HG03159 (cell line): ENCODE data around the gene LRP8.
"Not testable (repeated sequence)": the region's sequence is repeated elsewhere in the genome, so short reads cannot be mapped to it uniquely, and the experiment has no call there.

Experiments
- ATAC-seq: cut with Tn5 transposase; IDR thresholded peaks from one replicate; pipeline ENCODE4 v1.9.1; 2021; ENCODE audit warnings: mild to moderate bottlenecking, moderate library complexity; ENCODE audit not compliant: unreplicated experiment

Gene LRP8

DNA sequence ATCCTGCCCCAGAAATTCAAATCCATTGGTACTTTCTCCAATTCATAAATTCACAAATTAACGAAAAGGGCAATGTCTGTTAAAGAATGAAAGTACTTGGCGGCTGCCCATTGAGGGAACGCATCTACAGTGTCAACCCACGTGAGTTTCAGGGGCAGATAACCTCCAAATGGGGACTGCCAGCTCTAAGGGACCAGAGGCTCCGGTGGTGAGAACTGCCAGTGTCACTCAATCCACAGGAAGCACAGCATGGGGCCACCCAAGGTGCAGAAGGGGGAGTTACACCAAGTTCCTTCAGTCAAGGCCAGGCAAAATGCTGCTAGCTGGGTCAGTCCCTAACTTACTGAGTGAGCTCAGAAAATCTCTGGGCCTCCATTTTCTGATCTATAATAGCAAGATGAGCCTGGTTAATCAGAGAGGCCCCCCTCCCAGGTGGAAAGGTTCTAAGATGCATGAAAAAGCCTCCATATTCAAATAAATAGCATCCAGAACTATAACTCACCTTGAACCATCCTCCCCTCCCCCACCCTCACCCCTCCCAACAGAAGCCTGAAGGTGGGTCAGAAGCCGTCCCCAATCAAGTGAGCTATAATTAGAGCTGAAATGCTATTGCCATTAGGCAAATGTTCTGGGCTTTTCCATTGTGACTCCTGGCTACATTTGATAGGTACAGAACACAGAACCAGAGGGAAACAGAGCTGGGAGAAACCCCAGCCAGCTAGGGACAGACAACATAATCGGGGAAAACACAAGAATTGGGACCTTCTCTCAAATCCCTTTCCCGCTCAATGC, 41.7 kb downstream of the LRP8 start:
- no peak for ATAC-seq

DNA sequence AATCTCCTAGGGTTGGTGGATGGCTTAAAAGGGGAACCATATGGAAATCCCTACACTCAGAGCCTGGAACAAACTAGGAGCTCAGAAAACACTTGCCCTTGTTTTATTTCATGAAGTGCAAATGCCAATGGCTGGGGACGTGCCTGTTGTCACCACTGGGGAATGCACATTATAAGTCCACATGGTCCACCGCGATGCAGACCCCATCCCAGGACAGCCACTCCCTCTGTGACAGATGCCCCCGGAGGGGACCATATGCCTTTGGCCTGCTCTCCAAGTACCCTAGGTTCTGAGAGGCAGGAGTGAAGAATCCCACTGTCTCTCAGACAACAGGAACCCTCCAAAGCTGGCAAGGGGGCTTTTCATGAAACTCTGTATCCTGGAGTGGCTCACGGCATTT, 42.3 kb downstream of the LRP8 start:
- no peak for ATAC-seq

DNA sequence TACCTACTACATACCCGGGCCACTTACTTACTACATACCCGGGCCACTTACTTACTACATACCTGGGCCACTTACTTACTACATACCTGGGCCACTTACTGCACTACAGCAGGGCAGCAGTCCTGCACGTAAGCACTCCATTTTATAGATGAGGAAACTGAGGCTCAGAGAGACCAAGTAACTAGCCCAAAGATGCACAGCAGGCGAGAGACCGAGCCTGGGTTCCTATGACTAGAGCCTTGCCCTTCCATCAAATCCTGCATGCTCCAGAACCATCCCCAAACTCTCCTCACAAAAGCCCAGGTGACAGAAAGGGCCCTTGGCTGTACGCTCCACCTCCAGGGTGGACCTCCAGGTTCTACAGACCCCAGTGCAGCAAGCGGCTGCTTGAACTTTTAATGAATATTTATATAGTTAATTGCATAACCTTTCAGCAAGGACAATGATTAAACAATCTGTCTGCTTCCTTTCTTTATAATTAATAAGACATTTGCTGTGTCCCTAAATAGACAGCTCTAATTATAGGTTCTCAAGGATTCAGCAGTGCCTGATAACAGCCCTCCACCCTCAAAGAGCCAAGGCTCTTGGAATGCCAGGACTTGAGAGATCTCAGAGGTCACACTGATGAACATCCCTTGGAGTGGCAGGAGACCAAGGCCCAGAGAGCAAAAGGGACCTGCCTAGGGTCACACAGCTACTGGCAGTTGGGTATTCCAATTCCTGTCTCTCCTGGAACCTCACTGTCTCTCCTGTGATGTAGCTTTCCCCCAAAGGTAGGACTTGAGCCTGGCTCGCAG, 43.4 kb downstream of the LRP8 start:
- ATAC-seq: no peak

DNA sequence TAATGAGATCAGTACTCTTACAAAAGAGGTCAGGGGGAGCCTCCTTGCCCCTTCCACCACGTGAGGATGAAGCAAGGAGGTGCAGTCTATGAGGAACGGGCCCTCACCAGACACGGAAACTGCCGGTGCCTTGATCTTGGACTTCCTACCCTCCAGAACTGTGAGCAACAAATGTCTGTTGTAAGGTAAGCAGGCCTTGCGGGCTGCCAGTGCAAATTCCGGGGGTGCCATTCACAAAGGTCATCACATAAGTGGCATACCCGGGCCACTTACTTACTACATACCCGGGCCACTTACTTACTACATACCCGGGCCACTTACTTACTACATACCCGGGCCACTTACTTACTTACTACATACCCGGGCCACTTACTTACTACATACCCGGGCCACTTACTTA, 44.7 kb downstream of the LRP8 start:
- not testable (repeated sequence) for ATAC-seq

DNA sequence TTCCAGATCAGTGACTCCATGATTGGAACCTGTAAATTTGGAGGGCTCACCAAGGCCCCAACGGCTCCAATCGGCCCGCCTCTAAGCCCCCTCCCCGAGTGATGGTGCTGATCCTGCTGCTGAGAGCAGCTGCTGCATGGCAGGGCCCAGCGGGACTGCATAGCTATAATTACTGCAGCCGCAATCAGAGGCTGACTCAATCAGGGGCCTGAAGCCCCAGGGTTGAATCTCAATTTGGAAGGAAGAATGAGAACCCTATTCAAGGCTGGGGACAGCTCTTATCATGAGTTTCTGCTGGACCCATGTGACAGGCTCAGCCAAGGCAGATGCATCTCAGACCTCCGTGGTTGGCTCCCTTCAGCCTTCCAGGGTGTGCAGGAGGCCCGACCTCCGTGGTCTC, 46.7 kb downstream of the LRP8 start:
- ATAC-seq: no peak

DNA sequence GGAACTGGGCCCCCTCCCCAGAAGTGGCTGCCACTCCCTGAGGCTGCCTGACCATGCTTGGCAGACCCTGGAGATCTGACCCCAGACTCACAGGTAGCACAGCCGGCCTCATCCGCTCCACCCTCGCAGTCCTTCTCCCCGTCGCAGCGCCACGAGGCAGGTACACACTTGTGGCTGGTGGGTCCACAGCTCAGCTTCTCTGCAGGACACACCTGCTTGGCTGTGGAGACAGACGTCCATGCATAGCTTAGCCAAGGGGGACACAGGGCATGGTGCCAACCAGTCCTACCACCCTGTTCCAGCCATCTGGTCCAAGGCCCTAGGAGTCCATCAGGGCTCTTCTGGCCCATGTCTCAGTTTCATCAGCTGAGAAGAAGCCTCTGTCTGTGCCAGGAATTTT, 47.4 kb downstream of the LRP8 start:
- no peak for ATAC-seq

DNA sequence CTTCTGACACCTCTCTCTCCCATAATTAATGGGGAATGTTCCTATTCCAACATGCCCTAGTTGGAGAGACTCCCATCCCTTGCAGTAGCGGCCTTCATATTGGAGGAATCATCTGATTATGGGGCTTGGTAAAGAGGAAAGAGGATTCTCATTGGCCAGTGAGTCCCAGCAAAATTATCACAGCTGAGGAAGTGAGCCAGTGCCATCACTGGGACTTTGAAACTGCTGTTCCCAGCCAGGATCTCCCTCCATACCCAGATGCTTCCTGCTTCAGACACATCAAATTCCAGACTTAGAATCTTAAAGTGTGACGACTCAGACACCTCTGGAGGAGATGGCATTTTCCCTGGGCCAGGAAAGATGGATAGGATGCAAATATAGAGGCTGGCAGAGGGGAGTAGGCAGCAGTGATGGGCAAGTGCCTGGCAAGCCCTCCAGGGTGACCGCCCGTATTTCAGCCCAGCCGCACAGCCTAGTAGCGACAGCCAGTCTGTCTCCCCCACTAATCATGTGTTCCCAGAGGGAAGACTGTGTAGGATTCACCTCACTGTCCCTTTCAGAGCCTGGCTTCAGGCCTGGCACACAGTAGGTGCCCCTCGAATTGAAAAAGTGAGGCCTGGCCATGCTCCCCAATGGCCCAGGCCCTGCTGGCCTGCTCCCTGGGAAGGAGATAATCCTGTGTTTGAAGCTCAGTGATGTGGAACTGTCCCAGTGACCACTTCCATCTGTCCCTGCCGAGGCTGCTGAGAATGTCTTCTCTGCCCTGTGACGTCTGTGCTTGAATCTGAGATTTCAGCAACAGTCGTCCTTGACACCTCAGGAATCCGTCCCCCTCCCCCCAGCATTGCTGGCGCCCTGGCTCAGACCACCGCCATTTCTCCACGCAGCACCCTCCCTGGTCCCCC, 48.3 kb downstream of the LRP8 start:
- ATAC-seq: no peak

DNA sequence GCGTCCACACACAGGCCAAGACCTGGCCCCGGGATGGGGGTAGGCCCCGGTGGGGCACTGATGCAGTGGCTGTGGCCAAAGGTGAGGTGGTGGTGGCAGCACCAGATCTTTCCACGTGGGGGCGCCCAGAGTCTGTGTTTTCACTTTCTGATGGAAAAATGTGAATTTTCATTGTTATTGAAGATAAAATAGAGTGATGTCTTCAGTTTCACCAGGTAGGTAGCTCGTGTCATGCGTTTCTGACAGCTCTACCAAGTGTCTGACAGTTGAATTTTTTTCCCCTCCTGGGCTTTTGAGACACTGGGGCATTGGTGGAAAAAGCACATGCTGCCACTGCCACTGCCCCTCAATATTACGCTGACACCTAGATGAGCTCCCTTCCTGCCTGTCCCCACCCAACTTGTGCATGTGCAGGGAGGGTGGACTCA, 49.6 kb downstream of the LRP8 start:
- ATAC-seq: no peak

DNA sequence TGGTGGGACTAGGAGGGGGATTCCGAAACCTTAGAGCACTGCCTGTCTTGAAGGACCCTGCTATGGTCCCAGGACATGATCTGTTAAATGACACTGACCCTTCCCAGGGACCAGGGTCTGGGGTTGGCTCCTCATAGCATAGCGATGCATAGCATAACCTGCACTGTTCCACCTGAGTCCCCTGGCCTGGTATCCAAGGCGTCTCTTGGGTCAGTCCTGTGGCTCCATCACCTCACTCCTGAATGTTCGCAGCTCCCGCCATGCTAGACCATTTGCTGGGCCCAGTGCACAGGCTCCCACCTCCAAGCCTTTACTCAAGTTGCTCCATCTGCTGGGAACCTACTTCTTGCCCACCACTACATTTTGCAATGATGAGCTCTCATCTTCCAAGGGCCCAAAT, 50.5 kb downstream of the LRP8 start:
- no peak for ATAC-seq

DNA sequence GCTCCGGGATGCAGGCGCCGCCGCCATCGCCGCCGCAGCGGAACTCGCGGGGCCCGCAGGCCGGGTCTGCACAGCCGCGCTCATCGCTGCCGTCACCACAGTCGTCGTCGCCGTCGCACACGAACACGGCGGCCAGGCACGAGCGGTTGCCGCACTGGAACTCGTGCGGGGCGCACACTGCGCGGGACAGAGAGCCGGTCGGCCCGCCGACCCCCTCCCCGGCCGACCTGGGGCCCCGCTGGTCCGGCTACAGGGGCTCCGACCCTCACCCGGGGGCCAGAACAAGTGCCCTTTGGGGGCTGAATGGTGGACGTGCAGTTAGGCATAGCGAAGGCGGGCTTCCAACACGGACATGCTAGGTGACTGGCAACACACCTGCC, 51.0 kb downstream of the LRP8 start:
- no peak for ATAC-seq

DNA sequence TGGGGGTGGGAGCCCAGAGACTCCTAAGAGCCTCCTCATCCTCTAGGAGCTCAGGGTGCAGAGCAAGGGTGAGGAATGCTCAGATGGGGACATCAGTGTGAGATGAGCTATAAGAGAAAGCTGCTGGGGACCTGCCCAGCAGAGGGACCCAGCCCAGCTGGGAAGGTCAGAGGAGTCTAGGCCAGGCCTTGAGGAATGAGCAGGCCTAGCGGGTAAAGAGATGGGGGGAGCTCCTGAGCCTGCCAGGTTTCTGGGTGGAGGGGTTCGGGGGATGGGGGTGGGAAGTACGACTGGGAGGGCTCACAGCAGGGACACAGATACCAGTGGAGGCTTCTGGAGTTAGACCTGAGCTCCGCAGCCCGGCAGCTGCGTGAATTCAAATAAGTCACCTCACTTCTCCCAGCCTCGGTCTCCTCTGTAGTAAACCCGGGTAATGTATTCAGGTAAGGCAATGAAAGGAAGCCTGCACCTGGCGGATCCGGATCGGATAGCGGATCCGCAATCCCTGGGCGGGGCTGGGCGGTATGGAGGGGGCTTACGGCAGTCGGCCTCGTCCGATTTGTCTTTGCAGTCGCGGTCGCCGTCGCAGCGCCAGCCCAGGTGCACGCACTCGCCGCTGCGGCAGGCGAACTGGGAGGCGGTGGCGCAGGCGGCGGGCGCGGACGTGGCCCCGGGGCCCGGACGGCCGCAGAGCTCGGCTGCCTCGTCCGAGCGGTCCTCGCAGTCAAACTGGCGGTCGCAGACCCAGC, 51.5 kb downstream of the LRP8 start:
- no peak for ATAC-seq

DNA sequence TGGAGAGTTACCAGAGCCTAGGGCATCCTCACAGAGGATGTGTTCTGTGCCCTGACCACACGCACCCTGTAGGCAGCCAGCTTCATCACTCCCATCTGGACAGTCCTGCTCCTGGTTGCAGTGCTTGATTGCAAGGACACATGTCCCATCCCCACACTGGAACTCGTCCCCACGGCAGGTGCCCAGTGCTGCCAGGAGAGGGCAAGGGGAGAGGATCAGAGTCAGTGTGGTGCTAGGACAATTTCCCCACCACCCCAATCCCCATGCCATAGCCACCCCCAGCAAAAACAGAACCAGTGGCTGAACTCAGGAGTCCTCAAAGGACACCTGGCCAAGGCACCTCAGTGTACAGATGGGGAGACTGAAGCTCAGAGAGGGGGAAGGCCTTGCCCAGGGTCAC, 52.3 kb downstream of the LRP8 start:
- no peak for ATAC-seq

DNA sequence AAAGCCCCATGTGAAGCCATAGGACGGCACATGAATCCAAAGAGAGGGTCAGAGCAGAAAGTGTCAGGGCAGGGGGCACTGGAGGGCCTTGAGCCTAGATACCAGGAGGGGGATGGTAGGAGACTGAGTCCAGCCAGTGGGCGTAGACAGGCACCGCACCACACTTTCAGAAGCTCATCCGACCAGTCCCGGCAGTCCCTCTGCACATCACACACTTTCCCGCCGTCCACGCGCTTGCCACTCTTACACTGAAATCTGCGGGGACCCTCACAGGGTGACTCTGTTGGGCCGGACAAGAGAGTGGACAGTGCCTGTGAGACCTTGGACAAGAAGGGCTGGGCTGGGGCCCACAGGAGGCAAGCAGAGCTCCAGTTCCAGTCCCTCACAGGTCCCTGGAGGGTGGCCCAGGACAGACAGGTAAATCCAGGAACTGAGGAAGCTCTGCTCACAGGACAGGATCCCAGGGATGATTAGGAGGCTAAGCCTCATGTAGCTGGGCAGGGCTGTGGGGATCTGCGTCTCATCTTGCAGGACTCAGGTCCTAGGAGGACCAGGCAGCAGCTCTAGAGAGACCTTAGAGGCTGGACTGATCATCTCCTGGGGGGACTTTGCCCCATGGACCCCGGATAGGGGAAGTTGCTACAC, 53.2 kb downstream of the LRP8 start:
- ATAC-seq: no peak

DNA sequence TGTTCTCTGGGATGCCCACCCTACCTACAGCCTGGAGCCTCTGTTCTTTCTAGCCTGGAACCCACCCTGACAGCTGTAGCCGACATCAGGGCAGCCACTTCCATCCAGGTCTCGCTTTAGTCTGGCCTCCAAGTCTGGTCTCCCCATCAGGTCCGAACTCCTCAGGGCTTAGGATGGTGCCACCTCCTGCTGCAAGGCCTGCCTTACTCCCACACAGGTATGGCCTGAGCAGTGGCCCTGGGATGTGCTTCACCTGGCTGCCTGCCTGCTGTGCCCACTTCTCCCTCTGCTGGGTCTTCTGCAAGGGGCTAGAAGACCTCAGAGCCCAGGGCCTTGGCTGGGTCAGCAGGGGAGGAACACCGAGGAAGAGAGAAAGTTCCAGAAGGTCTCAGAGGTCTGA, 53.8 kb downstream of the LRP8 start:
- no peak for ATAC-seq

DNA sequence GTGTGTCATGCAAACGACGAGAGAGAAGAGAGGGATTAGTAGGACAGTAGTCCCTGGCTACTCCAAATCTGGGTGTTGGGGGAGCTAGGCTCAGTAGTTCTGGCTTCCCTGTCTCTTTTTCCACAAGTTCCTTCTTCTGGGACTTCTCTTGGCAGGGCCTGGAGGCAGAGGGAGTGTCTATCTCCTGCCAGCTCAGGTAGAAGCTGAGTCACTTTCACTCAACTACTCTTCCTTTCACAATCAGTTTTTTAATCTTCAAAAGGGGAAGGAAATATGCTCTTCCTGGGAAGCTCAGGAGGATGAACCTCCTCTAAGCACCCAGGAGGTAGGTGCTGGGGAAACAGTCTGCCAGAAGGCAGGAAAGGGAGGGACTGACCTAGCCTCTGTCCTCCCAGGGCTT, 54.3 kb downstream of the LRP8 start:
- no peak for ATAC-seq

DNA sequence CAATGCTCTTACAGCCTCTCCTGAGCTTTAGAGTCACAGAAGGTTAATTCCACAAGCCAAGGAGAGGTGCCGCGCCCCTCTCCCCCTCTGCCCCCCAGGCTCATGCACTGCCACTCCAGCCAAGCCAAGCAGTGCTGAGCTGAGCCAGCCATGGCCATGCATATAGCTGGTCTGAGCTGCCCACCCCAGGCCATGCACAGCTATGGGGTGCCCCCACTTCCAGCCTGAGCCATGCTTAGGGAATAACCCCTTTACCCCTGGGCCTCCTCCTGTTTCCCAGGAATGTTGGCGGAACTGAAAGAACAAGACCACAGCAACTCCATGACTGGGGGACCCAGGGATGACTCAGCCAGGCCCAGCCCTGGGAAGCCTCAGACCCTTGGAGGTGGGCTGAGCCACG, 55.5 kb downstream of the LRP8 start:
- no peak for ATAC-seq

DNA sequence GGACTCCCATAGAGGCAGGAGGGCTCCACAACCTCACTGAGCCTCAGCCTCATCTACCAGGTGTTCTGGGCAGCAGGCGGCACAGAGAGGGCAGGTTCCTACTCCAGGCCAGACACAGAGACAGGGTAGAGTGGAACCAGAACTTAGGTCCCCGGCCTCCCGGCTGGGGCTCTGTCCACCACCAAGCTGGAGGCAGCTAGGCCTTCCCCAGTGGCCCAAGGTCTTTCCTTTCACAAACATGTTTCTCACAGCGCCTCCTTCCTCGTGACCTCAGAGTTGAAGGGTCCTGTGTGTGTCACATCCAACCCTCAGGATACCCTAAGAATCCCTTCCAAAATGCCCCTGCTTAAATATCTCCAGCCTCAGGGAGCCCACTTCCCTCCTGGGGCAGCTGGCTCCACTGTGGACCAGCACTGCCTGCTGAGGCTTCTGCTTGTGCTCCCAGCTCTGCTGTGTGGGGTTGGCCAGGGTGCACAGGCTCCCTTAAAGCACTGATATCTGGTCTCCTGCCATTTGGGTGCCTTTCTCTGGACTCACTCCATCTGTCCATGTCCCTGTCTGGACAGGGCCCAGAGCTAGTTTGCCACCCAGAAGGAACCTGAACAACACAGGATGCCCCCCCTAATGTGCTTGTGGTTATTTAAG, 56.3 kb downstream of the LRP8 start:
- no peak for ATAC-seq

DNA sequence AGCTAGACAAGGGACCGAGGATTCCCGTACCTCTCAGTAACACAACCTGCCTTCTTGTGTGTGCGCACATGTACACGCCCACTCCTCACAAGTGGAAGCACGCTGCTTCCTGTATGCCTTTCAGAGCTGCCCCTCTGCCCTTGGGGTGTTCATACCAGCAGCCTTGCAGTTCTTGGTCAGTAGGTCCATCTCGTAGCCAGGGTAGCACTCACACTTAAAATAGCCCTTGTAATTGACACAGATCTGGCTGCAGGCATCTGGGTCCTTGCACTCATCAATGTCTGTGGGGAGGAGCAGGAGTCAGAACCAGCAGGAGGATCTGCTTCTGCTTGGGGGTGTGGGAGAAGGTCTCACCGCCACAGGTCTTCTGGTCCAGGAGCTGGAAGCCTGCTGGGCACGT, 57.0 kb downstream of the LRP8 start:
- no peak for ATAC-seq

DNA sequence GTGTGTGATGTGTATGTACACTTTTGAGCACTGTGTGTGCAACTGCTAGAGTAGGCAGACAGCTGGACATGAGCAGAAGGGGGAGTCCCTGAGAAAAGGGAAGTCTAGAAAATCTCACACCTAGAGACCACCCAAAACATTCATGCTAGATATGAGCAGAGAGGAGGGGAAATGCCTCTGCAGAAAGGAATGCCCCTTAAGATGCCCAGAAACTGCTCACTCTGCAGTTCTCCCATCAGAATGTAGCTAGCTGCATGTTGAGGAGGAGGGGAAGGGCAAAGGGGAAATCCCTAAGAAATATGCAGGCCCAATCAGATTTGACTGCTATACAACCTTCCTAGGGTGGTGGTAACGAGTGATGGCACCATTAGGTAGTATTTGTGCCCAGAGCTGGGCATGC, 57.8 kb downstream of the LRP8 start:
- no peak for ATAC-seq

DNA sequence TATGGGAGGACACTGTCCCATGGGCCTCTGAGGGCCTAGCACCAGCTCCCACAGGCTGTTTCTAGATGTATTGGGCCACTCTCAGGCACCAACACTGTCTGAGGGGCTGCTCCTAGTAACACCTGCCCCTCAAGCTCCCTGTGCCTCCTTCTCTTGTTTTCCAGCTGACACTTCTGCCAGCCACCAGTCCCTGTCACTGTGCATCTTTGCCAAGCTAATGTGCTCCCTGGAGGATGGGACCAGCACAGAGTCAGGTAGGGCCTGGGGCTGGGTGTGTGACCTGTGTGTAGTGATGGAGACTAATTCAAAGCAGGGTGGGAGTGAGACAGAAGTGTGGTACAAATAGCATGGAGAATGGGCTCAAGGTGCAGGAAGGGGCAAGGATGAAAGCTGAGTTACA, 60.1 kb downstream of the LRP8 start:
- ATAC-seq: no peak
